ENCODE results near the gene HRH1. TPM values are rescaled to one million over a fixed set of nuclear protein-coding genes. Genes with fewer than 3 reads are reported as not detected.
"Not testable (repeated sequence)": the region's sequence is repeated elsewhere in the genome, so short reads cannot be mapped to it uniquely, and the experiment has no call there.

Gene HRH1
- total RNA-seq, 1 experiment from 2014 or later, result 22.6 TPM

DNA sequence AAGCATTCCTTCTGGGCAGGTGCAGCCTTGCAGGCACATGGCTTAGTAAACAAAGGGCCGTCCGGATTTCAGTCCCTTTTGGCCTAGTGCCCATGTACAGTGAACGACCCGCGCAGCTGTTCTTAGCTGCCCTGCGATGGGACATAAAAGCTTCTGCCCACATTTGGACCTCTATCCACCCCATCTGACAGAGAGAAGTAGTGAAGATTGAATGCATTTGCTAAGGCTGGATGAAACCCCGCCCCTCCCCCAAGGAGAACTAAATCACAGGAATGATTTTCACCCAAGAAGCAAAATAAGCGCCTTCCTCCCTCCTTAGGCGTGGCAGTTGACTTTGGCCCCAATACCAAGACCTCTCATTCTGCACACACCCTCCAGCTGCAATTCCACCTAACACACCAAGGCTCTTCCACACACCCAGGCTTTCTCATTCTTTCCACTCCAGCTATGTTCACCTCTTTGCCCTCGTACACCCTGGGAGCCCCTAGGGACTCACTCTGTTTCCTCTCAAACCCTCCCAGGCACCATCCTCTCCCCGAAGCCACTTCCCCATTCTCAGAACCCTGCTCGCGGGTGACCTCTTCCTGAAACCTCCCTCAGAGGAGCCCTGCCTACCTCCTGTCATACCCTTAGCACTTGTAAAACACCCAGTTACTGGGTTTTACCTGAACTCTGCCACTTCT, 14.1 kb upstream of the HRH1 start:
- DNase-seq (ENCODE audit: low read depth), result peak; percentile 42

GRCh38 chr3:11140713-11141104, 13.6 kb upstream of the HRH1 start:
- DNase-seq (ENCODE audit: low read depth), result no peak

- DNase-seq (ENCODE audit: low read depth), result peak; percentile 78
These were observed 10.8 kb upstream of the HRH1 start for GRCh38 chr3:11143476-11143875.

DNA sequence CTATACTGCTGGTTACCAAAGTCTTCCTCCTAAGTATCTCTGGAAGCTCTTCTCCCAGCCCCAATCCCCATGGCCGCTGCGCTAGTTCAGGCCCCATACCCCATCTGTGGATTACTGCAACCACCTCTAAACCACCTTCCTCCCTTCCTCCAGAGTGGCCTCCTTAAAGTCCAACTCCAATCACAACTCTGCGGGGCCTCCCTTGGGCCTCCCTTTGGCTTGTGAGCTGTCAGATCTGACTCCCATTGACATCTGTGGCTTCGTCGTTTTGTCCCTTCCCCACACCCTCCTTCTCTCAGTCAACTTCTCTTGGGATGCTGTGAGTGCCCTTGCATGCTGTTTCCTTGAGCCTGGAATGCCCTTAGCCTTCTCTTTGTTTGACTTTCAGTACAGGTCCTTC, 9.3 kb upstream of the HRH1 start:
- DNase-seq (ENCODE audit: low read depth), result no peak

GRCh38 chr3:11145888-11146287, 8.4 kb upstream of the HRH1 start:
- peak; percentile 86 for DNase-seq (ENCODE audit: low read depth)

DNA sequence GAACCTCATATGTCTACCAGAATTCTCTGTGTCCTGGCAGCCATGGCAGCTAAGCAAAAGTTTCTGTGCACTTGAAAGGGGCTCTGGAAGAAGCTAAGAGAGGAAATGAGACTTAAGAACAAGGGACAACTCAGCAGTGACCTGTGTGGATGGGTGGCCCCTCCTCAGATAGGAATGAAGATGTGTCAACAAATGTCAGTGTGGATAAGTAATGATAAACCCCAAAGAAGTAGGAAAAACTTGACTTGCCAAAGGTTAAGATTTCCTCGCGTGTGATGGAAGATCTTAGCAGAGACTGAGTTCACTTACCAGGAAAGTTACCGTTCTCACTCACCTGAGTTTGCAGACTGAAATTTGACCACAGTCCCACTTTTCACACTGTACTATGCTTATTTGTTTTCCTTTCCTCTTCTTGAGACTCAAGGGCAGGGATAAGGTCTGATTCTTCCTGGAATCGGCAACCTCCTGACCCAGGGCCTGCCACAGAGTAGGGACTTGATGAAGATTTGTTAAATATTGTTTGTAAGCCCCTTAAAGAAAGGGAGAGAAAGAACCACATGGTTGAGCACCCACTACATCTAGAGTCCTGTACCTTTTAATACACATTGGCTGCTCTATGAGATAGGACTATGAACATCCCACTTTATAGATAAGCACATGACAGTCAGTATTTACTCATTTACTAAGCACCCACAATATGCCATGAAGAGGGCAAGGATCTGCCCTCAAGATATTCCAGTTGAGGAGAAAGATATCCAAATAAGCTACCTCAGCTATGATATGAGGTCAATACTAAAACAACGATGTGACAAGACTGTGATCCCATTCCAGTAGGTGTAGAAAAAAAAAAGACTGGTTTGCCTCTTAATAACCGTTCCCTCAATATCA, 7.3 kb upstream of the HRH1 start:
- DNase-seq (ENCODE audit: low read depth), result no peak

DNA sequence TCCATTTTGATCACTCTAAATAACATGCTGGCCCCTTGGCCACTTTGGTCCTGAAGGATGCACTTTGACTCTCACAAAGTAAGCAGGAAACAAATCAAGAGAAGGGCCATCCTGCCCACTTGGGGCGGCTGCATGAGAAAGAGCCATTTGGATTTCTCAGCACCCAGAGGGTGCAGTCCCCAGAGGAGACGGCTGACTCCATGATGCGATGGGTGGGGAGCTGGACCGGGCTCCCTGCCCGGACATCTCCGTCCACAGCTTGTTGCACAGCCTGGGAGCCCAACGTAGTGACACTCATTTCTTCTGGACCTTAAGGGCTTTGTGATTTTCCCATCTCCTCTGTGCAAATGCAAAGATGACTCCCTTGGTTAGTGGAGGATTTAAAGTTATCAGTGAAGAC, 4.0 kb upstream of the HRH1 start:
- DNase-seq (ENCODE audit: low read depth), result no peak

DNA sequence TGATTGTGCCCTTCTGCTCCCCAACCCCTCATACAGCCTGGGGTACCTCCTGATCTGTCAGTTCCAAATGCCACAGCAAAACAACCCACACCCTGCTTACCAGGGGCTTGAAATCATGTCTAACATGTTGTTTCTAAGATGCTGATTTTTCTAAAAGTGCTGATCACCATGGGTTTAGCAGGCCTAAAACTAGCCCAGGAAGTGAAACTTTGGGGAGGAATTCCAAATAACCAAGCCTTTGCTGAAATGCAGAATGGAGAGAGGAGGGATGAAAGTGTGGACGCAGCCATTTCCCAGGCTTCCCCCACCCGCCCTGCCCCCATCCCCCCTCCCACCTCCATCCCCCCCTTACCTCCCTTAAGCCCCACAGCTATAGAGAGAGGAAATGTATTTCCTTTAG, 2.0 kb upstream of the HRH1 start:
- DNase-seq (ENCODE audit: low read depth), result no peak

DNA sequence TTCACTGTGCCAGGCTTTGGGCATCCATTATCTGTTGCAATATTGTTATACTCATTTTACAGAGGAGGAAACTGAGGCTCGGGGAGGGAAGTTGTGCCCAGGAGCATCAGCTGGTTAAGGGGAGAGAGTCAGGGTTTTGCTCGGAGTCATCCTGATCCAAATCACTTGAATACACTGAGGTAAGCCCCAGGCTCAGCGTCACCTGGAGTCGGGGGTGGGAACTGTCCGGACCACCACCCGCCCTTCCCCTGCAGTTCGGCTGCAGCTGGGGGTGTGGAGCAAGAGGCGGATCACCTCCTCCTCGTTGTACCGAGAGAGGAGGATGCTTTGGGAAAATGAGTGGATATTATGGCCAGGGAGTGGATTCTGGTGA, 646 bp downstream of the HRH1 start:
- DNase-seq (ENCODE audit: low read depth), result no peak

DNA sequence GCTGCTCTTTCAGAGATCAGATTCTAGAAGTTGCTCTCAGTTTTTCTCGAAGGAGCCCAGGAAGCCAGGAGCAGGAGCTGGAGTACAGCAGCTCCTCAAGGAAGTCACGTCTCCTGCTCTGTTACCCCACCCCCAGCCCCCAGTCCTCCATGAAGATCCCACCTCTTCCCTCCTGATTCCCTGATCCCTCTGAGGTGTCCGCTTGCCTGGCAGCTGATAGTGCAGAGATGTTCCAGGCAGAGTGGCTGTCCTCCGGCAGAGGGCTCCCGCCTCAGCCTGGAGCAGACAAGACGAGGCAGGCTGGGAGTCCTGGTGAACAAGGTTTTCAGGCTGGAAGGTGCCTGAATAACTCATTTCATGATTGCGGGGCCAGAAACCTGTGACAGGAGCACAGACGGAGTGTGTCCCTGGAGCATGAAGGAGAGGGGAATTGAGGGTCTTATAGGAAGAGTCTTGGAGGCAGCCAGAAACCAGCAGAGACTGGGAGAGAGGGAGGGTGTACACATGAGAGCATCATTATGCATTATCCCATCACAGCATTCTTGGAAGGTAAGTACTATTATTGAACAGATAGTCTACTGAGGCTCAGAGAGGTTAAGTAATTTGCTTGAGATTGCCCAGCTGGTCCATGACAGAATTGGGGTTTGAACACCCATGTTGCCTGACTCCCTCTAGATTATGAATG, 1.2 kb downstream of the HRH1 start:
- DNase-seq (ENCODE audit: low read depth), result peak; percentile 85

- no peak for DNase-seq (ENCODE audit: low read depth)
These were observed 1.7 kb downstream of the HRH1 start for GRCh38 chr3:11156026-11156410.

DNA sequence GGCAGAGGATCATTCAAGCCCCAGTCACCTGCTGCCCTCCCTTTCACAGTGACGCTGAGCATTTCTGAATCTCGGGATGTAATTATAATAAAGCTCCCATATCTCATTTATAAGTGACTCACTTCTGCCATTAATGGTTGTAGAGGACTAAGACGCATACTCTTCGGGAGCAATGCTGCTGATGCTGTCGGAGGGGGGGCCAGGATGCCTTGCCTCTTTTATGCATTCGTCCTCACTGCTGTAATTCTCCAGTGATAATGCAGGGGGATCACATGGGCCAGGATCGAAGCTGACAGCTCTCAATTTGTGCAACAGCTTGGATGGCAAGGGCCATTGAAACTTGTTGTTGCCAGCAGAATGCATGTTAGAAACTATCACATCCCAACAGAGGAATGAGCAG, 3.1 kb downstream of the HRH1 start:
- no peak for DNase-seq (ENCODE audit: low read depth)

- peak; percentile 73 for DNase-seq (ENCODE audit: low read depth)
These were observed 5.2 kb downstream of the HRH1 start for GRCh38 chr3:11159421-11159904.

- no peak for DNase-seq (ENCODE audit: low read depth)
These were observed 7.4 kb downstream of the HRH1 start for GRCh38 chr3:11161666-11162065.

DNA sequence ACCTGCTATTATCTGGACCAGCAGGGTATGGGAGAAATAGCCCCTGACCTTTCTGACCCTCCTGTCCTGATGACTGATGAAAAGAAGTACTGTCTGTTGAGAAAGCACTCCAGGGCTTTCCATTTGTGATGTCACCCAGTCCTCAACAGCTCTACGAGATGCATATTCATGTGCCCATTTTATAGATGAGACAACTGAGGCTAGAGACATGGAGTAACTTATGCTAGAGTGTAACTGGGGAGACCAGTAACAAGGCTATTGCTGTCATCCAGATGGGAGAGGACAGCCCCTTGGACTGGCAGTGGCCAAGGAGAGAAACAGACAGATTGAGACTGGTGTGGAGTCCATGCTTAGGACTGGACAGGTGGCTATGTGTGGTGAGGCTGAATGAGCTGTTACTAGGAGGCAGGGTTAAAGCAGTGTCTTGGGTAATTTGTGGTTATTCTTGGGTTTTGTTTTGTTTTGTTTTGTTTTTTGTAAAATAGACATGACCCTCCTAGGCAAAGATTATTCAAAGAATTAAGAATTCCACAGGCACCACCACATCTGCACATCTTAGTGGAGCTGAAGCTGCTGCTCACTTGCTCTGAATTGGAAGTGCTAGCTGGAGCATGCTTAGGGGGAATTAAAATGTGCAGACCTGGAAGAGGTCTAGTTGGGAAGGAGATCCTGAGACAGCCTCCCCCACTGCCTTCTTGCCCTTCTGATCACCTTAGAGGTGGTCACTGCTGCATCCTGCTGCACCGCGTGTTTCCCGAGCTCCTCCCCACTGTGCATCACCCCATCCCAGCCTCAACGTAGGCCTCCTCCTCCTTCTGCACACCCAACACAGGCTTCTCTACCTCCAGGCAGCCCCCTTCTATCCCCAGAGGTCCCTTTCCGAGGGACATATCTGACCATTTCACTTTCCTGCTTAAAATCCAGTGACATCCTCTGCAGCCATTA, 8.4 kb downstream of the HRH1 start:
- DNase-seq (ENCODE audit: low read depth), result peak; percentile 29

GRCh38 chr3:11164607-11165006, 10.3 kb downstream of the HRH1 start:
- no peak for DNase-seq (ENCODE audit: low read depth)

GRCh38 chr3:11165476-11165875, 11.2 kb downstream of the HRH1 start:
- DNase-seq (ENCODE audit: low read depth), result no peak

DNA sequence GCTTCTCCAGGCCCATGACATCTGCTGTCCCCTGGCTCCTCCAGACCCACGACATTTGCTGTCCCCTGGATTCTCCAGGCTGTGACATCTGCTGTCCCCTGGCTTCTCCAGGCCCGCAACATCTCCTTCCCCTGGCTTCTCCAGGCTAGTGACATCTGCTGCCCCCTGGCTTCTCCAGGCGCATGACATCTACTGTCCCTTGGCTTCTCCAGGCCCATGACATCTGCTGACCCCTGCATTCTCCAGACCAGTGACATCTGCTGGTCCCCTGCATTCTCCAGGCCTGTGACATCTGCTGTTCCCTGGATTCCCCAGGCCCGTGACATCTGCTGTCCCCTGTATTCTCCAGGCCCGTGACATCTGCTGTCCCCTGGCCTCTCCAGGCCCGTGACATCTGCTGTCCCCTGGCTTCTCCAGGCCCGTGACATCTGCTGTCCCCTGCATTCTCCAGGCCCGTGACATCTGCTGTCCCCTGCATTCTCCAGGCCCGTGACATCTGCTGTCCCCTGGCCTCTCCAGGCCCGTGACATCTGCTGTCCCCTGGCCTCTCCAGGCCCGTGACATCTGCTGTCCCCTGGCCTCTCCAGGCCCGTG, 12.6 kb downstream of the HRH1 start:
- DNase-seq (ENCODE audit: low read depth), result not testable (repeated sequence)

DNA sequence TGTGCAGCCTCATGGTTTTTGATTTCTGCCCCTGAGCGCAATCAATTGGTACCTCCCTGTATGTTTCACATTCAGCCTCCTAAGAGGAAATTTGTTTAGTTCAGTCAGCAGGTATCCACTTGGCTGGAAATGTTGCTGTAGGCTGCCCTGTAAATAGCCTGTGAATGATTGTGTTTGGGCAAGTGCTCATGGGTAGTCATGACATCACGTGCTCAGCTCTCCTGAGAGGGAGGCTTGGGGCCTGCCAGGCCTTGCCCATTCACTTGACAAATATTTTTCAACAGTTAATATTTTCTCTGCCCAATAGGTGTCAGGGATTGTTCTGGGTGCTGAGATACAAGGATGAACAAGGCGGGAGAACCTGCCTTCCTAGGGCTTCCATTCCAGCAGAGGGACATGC, 13.3 kb downstream of the HRH1 start:
- DNase-seq (ENCODE audit: low read depth), result no peak

DNA sequence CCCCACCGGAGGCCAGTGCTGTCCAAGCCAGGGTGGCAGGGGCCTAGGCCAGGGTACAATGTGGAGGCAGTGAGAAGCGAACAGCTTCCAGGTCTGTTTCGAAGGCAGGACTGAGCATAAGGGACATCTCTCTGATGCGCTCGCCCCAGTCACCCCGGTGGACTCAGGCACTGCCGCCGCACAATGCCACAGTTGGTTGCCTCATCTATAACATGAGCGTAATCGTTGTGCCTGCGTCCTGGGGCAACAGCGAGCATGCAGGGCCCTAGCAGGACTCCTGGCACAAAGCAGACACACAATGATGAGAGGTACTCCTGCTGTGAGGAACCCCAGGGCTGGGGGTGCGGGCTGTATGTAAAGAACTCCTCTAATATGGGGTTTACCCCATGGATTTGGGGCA, 14.1 kb downstream of the HRH1 start:
- DNase-seq (ENCODE audit: low read depth), result no peak

All from RPMI7951 (cell line).